ENCODE measurements around the gene NDUFS4. TPM values are rescaled to one million over a fixed set of nuclear protein-coding genes. Genes with fewer than 3 reads are reported as not detected.
A peak's percentile ranks its signal among the peaks of the same experiment; 100 is the strongest.
"Not testable (repeated sequence)": the region's sequence is repeated elsewhere in the genome, so short reads cannot be mapped to it uniquely, and the experiment has no call there.

Gene NDUFS4
- total and polyA plus RNA-seq, 2 experiments from 2014 or later, result 102 to 205 TPM

DNA sequence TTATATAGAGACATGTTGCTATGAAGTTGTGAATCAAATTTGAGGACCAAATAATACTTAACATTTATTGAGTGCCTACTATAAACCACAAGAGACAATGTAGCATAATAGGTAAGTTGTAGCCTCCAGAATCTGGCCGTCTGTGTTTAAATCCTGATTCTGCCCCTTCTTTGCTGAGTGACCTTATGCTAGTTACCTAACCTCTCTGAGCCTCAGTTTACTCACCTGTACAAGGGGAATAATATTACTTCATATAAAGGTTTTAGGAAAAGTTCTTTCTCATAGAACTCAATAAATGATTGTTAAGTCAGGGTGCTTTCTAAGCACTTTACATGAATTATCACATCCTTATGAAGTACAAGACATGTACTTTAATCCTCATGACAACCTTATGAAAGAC lies 120.6 kb downstream of the NDUFS4 start:
- H3K79me2 ChIP-seq (ENCODE audit: insufficient read depth), result peaks cover 14% of the 10 kb centered on the region; the same call in 1 of the 2 replicates
- H3K4me3 ChIP-seq, result no peak overlapping the region
- no peaks in the 10 kb centered on the region for H3K27me3 ChIP-seq (replicated peaks; ENCODE audit: insufficient read depth)
- no peak overlapping the region for H2AFZ ChIP-seq
- in situ Hi-C loops (cut with MboI), result no loop called here
- H3K36me3 ChIP-seq (ENCODE audit: low read depth), result peaks cover 10% of the 10 kb centered on the region; the same call in 1 of the 2 replicates
- H3K9me2 ChIP-seq (ENCODE audit: insufficient read depth), result no peaks in the 10 kb centered on the region
- H3K4me1 ChIP-seq (ENCODE audit: insufficient read depth), result no peaks in the 10 kb centered on the region
- H3K4me2 ChIP-seq (ENCODE audit: unreplicated experiment), result no peak overlapping the region
- H3K27ac ChIP-seq, result no peak overlapping the region
- no peak for DNase-seq
- H3K9ac ChIP-seq, result no peak overlapping the region
- 97 to 100% methylated on average over 1 of the region's 1 CpG for WGBS, 2 experiments (ENCODE audit: low coverage in 1 of 2, low lambda C conversion rate in 2 of 2, missing lambda C conversion rate in 2 of 2)
- TF ChIP-seq EZH2 (IDR thresholded peaks at IDR 0.05; ENCODE audit: insufficient read depth, poor library complexity, severe bottlenecking) (no peak), EZH2phosphoT487 (IDR thresholded peaks at IDR 0.05; ENCODE audit: insufficient read depth, low read depth) (no peak)
- no peaks in the 10 kb centered on the region for H3K9me3 ChIP-seq (ENCODE audit: low read depth)
- H4K20me1 ChIP-seq (ENCODE audit: insufficient read depth), result no peaks in the 10 kb centered on the region
- H3F3A ChIP-seq (ENCODE audit: insufficient read depth), result no peaks in the 10 kb centered on the region

DNA sequence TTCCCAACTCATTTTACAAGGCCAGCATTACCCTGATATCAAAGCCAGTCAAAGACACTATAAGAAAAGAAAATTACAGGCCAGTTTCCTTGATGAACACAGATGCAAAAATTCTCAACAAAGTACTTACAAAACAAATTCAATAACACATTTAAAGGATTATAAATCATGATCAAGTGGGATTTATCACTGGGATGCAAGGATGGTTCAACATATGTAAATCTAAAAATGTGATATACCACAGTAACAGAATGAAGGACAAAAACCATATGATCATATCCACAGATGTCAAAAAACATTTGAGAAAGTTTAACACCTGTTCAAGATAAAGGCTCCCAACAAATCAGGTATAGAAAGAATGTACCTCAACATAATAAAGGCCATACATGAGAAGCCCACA lies 130.6 kb downstream of the NDUFS4 start:
- Histone ChIP-seq H3K9ac (no peak overlapping the region), H2AFZ (no peak overlapping the region), H3K9me2 (ENCODE audit: insufficient read depth) (no peaks in the 10 kb centered on the region), H3K36me3 (ENCODE audit: low read depth) (no peaks in the 10 kb centered on the region), H3K27me3 (replicated peaks; ENCODE audit: insufficient read depth) (no peaks in the 10 kb centered on the region), H3K4me1 (ENCODE audit: insufficient read depth) (no peaks in the 10 kb centered on the region), H3K4me2 (ENCODE audit: unreplicated experiment) (no peak overlapping the region), H4K20me1 (ENCODE audit: insufficient read depth) (no peaks in the 10 kb centered on the region), H3K79me2 (ENCODE audit: insufficient read depth) (no peaks in the 10 kb centered on the region), H3F3A (ENCODE audit: insufficient read depth) (no peaks in the 10 kb centered on the region), H3K4me3 (no peak overlapping the region), H3K27ac (no peak overlapping the region), H3K9me3 (ENCODE audit: low read depth) (no peaks in the 10 kb centered on the region)
- TF ChIP-seq EZH2phosphoT487 (IDR thresholded peaks at IDR 0.05; ENCODE audit: insufficient read depth, low read depth) (no peak), EZH2 (IDR thresholded peaks at IDR 0.05; ENCODE audit: insufficient read depth, poor library complexity, severe bottlenecking) (no peak)
- in situ Hi-C loops (cut with MboI), result no loop called here
- no peak for DNase-seq

DNA sequence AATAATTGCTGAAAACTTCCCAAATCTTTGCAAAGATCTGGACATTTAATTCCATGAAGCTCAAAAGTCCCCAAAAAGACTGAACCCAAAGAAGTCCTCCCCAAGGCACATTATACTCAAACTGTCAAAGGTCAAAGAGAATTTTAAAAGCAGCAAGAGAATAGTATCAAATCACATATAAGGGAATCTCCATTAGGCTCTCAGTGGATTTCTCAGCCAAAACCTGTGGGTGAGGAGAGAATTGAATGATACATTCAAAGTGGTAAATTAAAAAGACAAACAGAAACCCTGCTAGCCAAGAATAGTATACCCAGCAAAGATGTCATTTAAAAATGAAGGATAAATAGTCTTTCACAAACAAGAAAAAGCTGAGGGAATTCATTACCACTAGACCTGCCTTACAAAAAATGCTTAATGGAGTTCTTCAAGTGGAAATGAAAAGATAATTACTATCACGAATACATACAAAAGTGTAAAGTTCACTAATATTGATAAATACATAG lies 134.1 kb downstream of the NDUFS4 start:
- H2AFZ ChIP-seq, result no peak overlapping the region
- H3K9me2 ChIP-seq (ENCODE audit: insufficient read depth), result no peaks in the 10 kb centered on the region
- H3F3A ChIP-seq (ENCODE audit: insufficient read depth), result no peaks in the 10 kb centered on the region
- TF ChIP-seq EZH2phosphoT487 (IDR thresholded peaks at IDR 0.05; ENCODE audit: insufficient read depth, low read depth), result no peak
- no peak for TF ChIP-seq EZH2 (IDR thresholded peaks at IDR 0.05; ENCODE audit: insufficient read depth, poor library complexity, severe bottlenecking)
- no peak overlapping the region for H3K4me2 ChIP-seq (ENCODE audit: unreplicated experiment)
- 90 to 100% methylated on average over 1 of the region's 1 CpG for WGBS, 2 experiments (ENCODE audit: low coverage in 1 of 2, low lambda C conversion rate in 2 of 2, missing lambda C conversion rate in 2 of 2)
- H3K4me1 ChIP-seq (ENCODE audit: insufficient read depth), result no peaks in the 10 kb centered on the region
- H3K27me3 ChIP-seq (replicated peaks; ENCODE audit: insufficient read depth), result no peaks in the 10 kb centered on the region
- H3K79me2 ChIP-seq (ENCODE audit: insufficient read depth), result no peaks in the 10 kb centered on the region
- no peaks in the 10 kb centered on the region for H3K36me3 ChIP-seq (ENCODE audit: low read depth)
- H3K27ac ChIP-seq, result no peak overlapping the region
- H3K9me3 ChIP-seq (ENCODE audit: low read depth), result peaks cover 7% of the 10 kb centered on the region
- DNase-seq, result no peak
- H3K9ac ChIP-seq, result no peak overlapping the region
- no peaks in the 10 kb centered on the region for H4K20me1 ChIP-seq (ENCODE audit: insufficient read depth)
- in situ Hi-C loops (cut with MboI), result no loop called here
- no peak overlapping the region for H3K4me3 ChIP-seq

DNA sequence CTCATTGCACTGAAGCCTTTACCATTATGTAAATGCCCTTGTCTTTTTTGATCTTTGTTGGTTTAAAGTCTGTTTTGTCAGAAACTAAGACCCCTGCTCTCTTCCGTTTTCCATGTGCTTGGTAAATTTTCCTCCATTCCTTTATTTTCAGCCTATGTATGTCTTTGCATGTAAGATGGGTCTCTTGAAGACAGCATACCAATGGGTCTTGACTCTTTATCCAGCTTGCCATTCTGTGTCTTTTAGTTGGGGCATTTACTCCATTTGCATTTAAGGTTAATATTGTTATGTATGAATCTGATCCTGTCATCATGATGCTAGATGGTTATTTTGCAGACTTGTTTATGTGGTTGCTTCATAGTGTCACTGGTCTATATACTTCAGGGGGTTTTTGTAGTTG lies 150.0 kb downstream of the NDUFS4 start:
- 54 to 58% methylated on average over 1 of the region's 1 CpG for WGBS, 2 experiments (ENCODE audit: low coverage in 1 of 2, low lambda C conversion rate in 2 of 2, missing lambda C conversion rate in 2 of 2)
- H3K27me3 ChIP-seq (replicated peaks; ENCODE audit: insufficient read depth); H3K4me2 ChIP-seq (ENCODE audit: unreplicated experiment); H3K36me3 ChIP-seq (ENCODE audit: low read depth); H3F3A ChIP-seq (ENCODE audit: insufficient read depth); H3K4me1 ChIP-seq (ENCODE audit: insufficient read depth); H3K4me3 ChIP-seq; H2AFZ ChIP-seq; DNase-seq; H3K27ac ChIP-seq; H3K79me2 ChIP-seq (ENCODE audit: insufficient read depth); in situ Hi-C loops (cut with MboI); H3K9me3 ChIP-seq (ENCODE audit: low read depth); H4K20me1 ChIP-seq (ENCODE audit: insufficient read depth); H3K9me2 ChIP-seq (ENCODE audit: insufficient read depth); H3K9ac ChIP-seq: not testable (repeated sequence)

DNA sequence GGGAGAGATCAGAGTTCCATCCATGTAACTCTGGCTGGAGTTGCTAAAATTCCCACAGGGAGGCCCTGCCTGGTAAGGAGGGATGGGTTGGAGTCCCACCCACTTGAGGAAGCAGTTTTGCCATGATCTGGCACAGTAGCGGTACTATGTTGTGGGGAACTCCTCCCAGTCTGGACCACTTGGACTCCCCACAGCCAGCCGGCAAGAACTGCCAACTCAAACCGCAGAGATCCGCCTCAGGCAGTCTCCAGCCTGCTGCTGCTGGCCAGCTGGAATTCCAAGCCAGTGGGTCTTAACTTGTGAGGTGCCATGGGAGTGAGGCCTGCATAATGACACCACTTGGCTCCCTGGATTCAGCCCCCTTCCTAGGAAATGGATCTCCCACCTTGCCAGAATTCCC lies 151.9 kb downstream of the NDUFS4 start:
- in situ Hi-C loops (cut with MboI), result no loop called here

More for the DNA sequence above, 151.9 kb downstream of the NDUFS4 start:
- peak; percentile 63 for DNase-seq
- Histone ChIP-seq H3K9me3 (ENCODE audit: low read depth) (no peaks in the 10 kb centered on the region), H3F3A (ENCODE audit: insufficient read depth) (no peaks in the 10 kb centered on the region), H3K36me3 (ENCODE audit: low read depth) (no peaks in the 10 kb centered on the region), H3K79me2 (ENCODE audit: insufficient read depth) (no peaks in the 10 kb centered on the region), H3K4me2 (ENCODE audit: unreplicated experiment) (no peak overlapping the region), H4K20me1 (ENCODE audit: insufficient read depth) (no peaks in the 10 kb centered on the region), H3K4me1 (ENCODE audit: insufficient read depth) (no peaks in the 10 kb centered on the region), H2AFZ (no peak overlapping the region), H3K27me3 (replicated peaks; ENCODE audit: insufficient read depth) (0 out of 2 replicates have a peak, but pooled peaks cover 3% of the 10 kb centered on the region), H3K9me2 (ENCODE audit: insufficient read depth) (no peaks in the 10 kb centered on the region), H3K4me3 (no peak overlapping the region), H3K9ac (no peak overlapping the region), H3K27ac (no peak overlapping the region)
- 8 to 9% methylated on average over 4 of the region's 4 CpGs for WGBS, 2 experiments (ENCODE audit: low coverage in 1 of 2, low lambda C conversion rate in 2 of 2, missing lambda C conversion rate in 2 of 2)
- TF ChIP-seq EZH2 (IDR thresholded peaks at IDR 0.05; ENCODE audit: insufficient read depth, poor library complexity, severe bottlenecking) (no peak), EZH2phosphoT487 (IDR thresholded peaks at IDR 0.05; ENCODE audit: insufficient read depth, low read depth) (no peak)
